ENCODE measurements around the gene DVL1. TPM values are rescaled to one million over a fixed set of nuclear protein-coding genes. Genes with fewer than 3 reads are reported as not detected.

Gene DVL1
- total RNA-seq, 1 donor from 2014 or later = 66.0 TPM

DNA sequence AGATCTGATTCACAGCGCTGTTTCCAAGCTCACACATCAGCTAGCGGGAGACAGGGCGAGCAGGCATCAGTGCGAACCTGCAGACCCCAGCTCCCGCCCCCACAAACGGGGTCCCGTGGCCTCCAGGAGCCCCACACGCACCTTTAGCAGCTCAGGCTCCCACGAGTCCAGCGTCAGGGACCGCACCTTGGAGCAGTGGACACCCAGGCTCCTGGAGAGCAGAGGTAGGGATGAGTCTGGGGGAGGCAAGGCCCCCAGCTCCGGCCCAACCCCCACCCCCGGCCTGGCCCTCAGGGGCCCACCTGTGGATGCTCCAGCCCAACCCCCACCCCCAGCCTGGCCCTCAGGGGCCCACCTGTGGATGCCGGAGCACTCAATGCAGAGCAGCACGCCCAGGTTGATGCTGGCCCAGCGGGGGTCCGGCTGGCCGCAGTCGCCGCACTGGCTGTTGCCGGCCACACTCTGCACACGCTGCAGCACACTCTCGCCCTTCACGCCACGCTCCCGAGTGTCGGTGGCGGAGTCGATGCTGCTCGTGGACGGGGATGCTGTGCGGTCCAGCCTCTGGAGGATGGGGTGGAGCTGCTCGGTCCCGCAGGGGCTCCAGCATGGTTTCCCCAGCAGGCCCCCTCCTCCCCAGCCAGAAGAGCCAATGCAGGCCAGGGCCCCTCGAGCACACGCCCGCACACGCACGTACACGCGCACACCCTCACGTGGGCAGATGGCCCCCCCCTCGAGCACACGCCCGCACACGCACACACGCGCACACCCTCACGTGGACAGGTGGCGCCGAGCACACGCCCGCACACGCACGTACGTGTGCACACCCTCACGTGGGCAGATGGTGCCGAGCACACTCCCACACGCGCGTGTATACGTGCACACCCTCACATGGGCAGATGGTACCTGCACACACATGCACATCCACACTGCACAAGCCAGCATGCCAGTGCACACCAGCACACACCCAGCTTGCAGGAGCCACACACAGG is 52.9 kb downstream of the DVL1 start:
- TF ChIP-seq, protein P1, sequence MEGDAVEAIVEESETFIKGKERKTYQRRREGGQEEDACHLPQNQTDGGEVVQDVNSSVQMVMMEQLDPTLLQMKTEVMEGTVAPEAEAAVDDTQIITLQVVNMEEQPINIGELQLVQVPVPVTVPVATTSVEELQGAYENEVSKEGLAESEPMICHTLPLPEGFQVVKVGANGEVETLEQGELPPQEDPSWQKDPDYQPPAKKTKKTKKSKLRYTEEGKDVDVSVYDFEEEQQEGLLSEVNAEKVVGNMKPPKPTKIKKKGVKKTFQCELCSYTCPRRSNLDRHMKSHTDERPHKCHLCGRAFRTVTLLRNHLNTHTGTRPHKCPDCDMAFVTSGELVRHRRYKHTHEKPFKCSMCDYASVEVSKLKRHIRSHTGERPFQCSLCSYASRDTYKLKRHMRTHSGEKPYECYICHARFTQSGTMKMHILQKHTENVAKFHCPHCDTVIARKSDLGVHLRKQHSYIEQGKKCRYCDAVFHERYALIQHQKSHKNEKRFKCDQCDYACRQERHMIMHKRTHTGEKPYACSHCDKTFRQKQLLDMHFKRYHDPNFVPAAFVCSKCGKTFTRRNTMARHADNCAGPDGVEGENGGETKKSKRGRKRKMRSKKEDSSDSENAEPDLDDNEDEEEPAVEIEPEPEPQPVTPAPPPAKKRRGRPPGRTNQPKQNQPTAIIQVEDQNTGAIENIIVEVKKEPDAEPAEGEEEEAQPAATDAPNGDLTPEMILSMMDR (IDR thresholded peaks at IDR 0.05) = no peak
- no peak for DNase-seq
- Histone ChIP-seq H3K36me3 (no peaks in the 10 kb centered on the region), H3K9me3 (no peaks in the 10 kb centered on the region), H3K27ac (no peak overlapping the region), H3K4me1 (no peaks in the 10 kb centered on the region), H3K4me3 (no peak overlapping the region), H3K27me3 (no peaks in the 10 kb centered on the region)
- ATAC-seq = no peak
- intact Hi-C loops (cut with DNase I) = no loop called here

DNA sequence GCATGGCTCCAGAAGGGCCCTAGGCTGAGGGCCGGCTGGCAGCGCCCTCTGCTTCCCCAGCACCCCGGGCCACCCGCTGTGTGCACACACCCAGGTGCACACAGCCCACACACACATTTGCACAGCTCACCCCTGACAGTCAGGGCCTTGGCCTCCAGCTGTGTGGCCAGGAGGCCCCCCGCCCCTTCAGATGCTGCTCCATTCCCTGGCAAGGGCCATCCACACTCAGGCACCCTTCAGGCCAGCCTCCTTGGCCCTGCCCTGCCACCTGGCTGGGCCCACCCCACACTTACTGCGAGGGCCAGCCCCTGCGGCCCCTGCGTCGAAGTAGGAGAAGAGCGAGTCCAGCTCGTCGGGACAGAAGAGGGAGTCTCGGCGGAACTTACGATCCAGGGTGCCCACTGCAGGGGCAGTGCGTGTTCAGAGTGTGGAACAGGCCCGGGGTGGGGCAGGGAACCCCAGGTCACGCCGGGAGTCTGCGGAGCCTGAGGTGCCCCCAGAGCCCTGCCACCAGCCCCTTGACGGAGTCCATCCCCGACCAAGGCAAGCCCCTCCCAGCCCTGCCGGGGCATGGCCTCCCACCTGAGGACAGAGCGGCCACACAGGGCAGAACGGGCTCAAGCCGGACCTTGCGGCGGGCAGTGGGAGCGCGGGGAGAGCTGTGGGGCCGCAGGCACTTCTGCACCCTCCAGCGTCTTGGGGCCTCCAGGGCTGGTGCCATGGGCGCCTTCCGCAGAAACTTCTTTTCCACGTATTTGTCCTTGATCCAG is 53.9 kb downstream of the DVL1 start:
- Histone ChIP-seq H3K4me1 (no peaks in the 10 kb centered on the region), H3K27me3 (no peaks in the 10 kb centered on the region), H3K36me3 (no peaks in the 10 kb centered on the region), H3K27ac (no peak overlapping the region), H3K4me3 (no peak overlapping the region), H3K9me3 (no peaks in the 10 kb centered on the region)
- ATAC-seq (no peak), DNase-seq (no peak)
- intact Hi-C loops (cut with DNase I) = no loop called here
- TF ChIP-seq, protein P1 (IDR thresholded peaks at IDR 0.05) = no peak

DNA sequence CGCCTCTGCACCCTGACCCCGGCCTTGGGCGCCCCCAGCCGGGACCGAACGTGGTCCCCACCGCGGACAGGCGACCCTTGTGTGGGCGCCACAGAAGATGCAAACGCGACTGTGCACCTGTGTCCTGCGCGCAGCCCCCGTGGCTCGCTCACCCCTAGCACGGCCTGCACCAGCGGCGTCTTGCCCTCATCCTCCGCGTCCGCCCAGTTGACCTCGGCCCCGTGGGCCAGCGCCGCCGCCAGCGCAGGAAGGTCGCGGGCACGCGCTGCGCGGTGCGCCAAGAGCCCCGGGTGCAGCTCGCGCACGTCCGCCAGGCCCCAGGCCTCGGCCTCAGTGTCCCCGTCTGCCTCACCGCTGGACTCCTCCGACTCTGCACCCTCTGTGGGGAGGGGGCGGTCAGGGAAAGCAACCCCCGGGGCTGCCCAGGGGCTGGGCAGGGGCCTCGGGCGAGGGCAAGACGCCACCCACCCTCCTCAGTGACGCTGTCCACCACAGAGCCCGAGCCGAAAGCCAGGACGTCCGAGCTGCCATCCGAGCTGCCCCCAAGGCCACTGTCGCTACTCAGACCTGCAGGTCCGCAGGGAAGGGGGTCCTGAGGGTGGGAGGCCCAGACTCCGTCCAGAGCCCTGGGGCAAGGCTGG is 54.8 kb downstream of the DVL1 start:
- DNase-seq = no peak
- no peaks in the 10 kb centered on the region for H3K9me3 ChIP-seq
- TF ChIP-seq, protein P1 (IDR thresholded peaks at IDR 0.05) = no peak

DNA sequence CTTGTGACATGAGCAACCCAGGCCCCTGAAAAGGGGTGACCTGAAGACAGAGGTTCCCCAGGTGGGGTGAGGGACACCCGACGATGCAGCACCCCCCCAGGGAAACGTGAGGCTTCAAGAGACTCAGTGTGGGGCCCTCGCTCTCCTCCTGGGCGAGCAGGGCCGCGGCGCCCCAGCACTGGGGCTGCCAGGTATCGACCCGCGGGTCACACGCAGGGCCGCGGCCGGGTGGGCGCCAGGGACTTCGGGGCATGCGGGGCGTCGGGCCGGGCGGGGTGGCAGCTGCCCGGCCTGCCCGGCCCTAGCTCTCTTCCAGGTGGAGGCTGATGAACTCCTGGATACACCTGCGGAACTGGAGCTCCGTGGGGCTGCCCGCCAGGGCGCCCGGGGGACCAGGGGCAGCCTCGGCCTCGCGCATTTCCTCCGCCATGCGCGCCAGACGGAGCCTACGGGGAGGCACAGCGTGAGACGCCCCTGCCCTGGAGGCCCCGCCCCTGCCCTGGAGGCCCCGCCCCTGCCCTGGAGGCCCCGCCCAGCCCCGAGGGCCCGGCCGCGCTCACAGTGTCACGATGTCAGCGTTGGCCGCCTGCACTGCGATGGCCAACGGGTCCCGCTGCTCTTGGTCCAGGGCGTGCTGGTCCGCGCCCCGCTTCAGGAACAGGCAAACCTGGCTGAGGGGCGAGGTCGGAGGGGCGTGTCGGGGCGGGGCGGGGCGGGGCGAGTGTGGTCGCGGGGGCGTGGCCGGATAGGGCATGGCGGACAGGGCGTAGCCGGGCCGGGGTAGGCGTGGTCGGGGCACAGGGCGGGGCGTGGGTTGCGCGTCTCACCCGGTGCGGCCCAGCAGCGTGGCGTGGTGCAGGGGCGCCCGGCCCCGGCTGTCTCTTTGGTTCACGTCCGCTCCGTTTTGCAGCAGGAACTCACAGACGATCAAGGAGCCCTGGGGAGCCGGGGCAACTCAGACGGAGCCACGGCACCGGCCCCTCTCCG is 55.7 kb downstream of the DVL1 start:
- intact Hi-C loops (cut with DNase I) = no loop called here
- DNase-seq = no peak
- H3K9me3 ChIP-seq = no peaks in the 10 kb centered on the region
- H3K36me3 ChIP-seq = no peaks in the 10 kb centered on the region
- no peaks in the 10 kb centered on the region for H3K27me3 ChIP-seq
- TF ChIP-seq, protein P1 (IDR thresholded peaks at IDR 0.05) = no peak
- H3K4me3 ChIP-seq = no peak overlapping the region
- peak; percentile 5 for ATAC-seq
- H3K27ac ChIP-seq = no peak overlapping the region
- no peaks in the 10 kb centered on the region for H3K4me1 ChIP-seq

More for the DNA sequence above, 54.8 kb downstream of the DVL1 start:
- Histone ChIP-seq H3K36me3 (no peaks in the 10 kb centered on the region), H3K4me1 (no peaks in the 10 kb centered on the region), H3K4me3 (no peak overlapping the region), H3K27ac (no peak overlapping the region), H3K27me3 (no peaks in the 10 kb centered on the region)
- ATAC-seq = no peak
- intact Hi-C loops (cut with DNase I) = no loop called here

Data from upper lobe of right lung (tissue), 1 donor.